Measurements from ENCODE around the gene SERPINF2.
"Not testable (repeated sequence)": the region's sequence is repeated elsewhere in the genome, so short reads cannot be mapped to it uniquely, and the experiment has no call there.

The SERPINF2 gene

GRCh38 chr17:1762901-1763898 is 20.5 kb downstream of the SERPINF2 start:
- Histone ChIP-seq H3K4me3 (IDR thresholded peaks at IDR 0.05; ENCODE audit: insufficient read depth, low read depth, low read length) (no peak overlapping the region), H3K4me1 (ENCODE audit: low read depth, poor library complexity, severe bottlenecking) (peaks cover 18% of the 10 kb centered on the region), H3K79me2 (ENCODE audit: insufficient read depth, low read depth) (no peaks in the 10 kb centered on the region), H3K9ac (no peak overlapping the region), H2AFZ (ENCODE audit: low read depth) (peak overlapping the region; percentile 61; the same call in 1 of the 2 replicates), H3K27me3 (ENCODE audit: insufficient read depth, low read depth) (no peaks in the 10 kb centered on the region), H4K20me1 (ENCODE audit: insufficient read depth) (no peaks in the 10 kb centered on the region), H3K4me2 (peak overlapping the region; percentile 5; the same call in 1 of the 2 replicates), H3K27ac (peak overlapping the region; percentile 52; the same call in 1 of the 2 replicates), H3K36me3 (ENCODE audit: insufficient read depth) (no peaks in the 10 kb centered on the region)
- no peak for TF ChIP-seq CTCF (conservative IDR thresholded peaks at IDR 0.05; ENCODE audit: low read depth, low read length)

GRCh38 chr17:1764284-1764683 is 21.6 kb downstream of the SERPINF2 start:
- Histone ChIP-seq H3K4me2 (peak overlapping the region; percentile 5; the same call in 1 of the 2 replicates), H3K4me3 (IDR thresholded peaks at IDR 0.05; ENCODE audit: insufficient read depth, low read depth, low read length) (no peak overlapping the region), H3K27me3 (ENCODE audit: insufficient read depth, low read depth) (no peaks in the 10 kb centered on the region), H2AFZ (ENCODE audit: low read depth) (peak overlapping the region; percentile 61), H3K9ac (0 out of 2 replicates have a peak overlapping the region, but pooled peaks have one; percentile 9), H3K36me3 (ENCODE audit: insufficient read depth) (no peaks in the 10 kb centered on the region), H3K4me1 (ENCODE audit: low read depth, poor library complexity, severe bottlenecking) (peaks cover 18% of the 10 kb centered on the region), H3K27ac (peak overlapping the region; percentile 52; the same call in 1 of the 2 replicates), H3K79me2 (ENCODE audit: insufficient read depth, low read depth) (no peaks in the 10 kb centered on the region), H4K20me1 (ENCODE audit: insufficient read depth) (no peaks in the 10 kb centered on the region)
- no peak for TF ChIP-seq CTCF (conservative IDR thresholded peaks at IDR 0.05; ENCODE audit: low read depth, low read length)

GRCh38 chr17:1764705-1765104 is 22.0 kb downstream of the SERPINF2 start:
- not testable (repeated sequence) for H4K20me1 ChIP-seq (ENCODE audit: insufficient read depth); H3K79me2 ChIP-seq (ENCODE audit: insufficient read depth, low read depth); H3K27me3 ChIP-seq (ENCODE audit: insufficient read depth, low read depth); H3K4me3 ChIP-seq (IDR thresholded peaks at IDR 0.05; ENCODE audit: insufficient read depth, low read depth, low read length); H3K36me3 ChIP-seq (ENCODE audit: insufficient read depth)
- 0 out of 2 replicates have a peak overlapping the region, but pooled peaks have one; percentile 9 for H3K9ac ChIP-seq
- H3K4me2 ChIP-seq, result peak overlapping the region; percentile 5; the same call in 1 of the 2 replicates
- H3K4me1 ChIP-seq (ENCODE audit: low read depth, poor library complexity, severe bottlenecking), result peaks cover 18% of the 10 kb centered on the region
- H2AFZ ChIP-seq (ENCODE audit: low read depth), result peak overlapping the region; percentile 61
- peak overlapping the region; percentile 52; the same call in 1 of the 2 replicates for H3K27ac ChIP-seq

- no peaks in the 10 kb centered on the region for H3K27me3 ChIP-seq (ENCODE audit: insufficient read depth, low read depth)
- H3K4me1 ChIP-seq (ENCODE audit: low read depth, poor library complexity, severe bottlenecking), result peaks cover 18% of the 10 kb centered on the region
- no peak overlapping the region for H3K4me2 ChIP-seq
- no peaks in the 10 kb centered on the region for H3K79me2 ChIP-seq (ENCODE audit: insufficient read depth, low read depth)
- H2AFZ ChIP-seq (ENCODE audit: low read depth), result no peak overlapping the region
- H3K4me3 ChIP-seq (IDR thresholded peaks at IDR 0.05; ENCODE audit: insufficient read depth, low read depth, low read length), result no peak overlapping the region
- H3K27ac ChIP-seq, result no peak overlapping the region
- no peak overlapping the region for H3K9ac ChIP-seq
- H3K36me3 ChIP-seq (ENCODE audit: insufficient read depth), result no peaks in the 10 kb centered on the region
- H4K20me1 ChIP-seq (ENCODE audit: insufficient read depth), result no peaks in the 10 kb centered on the region
- no peak for TF ChIP-seq CTCF (conservative IDR thresholded peaks at IDR 0.05; ENCODE audit: low read depth, low read length)
These were observed 22.9 kb downstream of the SERPINF2 start for GRCh38 chr17:1765576-1765975.
